Kidney (tissue), 14 donors: ENCODE measurements around the gene CXCR4. TPM values are rescaled to one million over a fixed set of nuclear protein-coding genes. Genes with fewer than 3 reads are reported as not detected.
A peak's percentile ranks its signal among the peaks of the same experiment; 100 is the strongest.

Experiments
- DNase-seq, 5 donors: peaks; one replicate each; pipeline ENCODE4 v3.0.0-alpha.2; 2013 to 2020
- FAIRE-seq: peaks from 2 replicates; lab custom pipeline; 2012; peaks lifted over from hg19 to GRCh38; lab: Jason Lieb, UNC
- H3K27ac ChIP-seq, 2 donors: one replicate each; pipeline ENCODE4 v1.7.0; 2013; ENCODE audit warnings: low read depth in 2 of 2, low read length in 2 of 2, inconsistent platforms in 1 of 2
- H3K27me3 ChIP-seq: one replicate; pipeline ENCODE4 v1.7.1; 2013; ENCODE audit warnings: low read length, inconsistent platforms; ENCODE audit not compliant: control insufficient read depth, insufficient read depth
- H3K36me3 ChIP-seq, 3 donors: one replicate each; pipeline versions ENCODE4 v1.7.0 to v1.7.1; 2013; ENCODE audit warnings: low read length in 3 of 3, control low read depth in 1 of 3, inconsistent platforms in 1 of 3; ENCODE audit not compliant: insufficient read depth in 3 of 3, control insufficient read depth in 2 of 3
- H3K4me1 ChIP-seq, 3 donors: one replicate each; pipeline versions ENCODE4 v1.7.0 to v1.7.1; 2013; ENCODE audit warnings: low read length in 3 of 3, inconsistent platforms in 1 of 3, low read depth in 1 of 3; ENCODE audit not compliant: control insufficient read depth in 2 of 3, insufficient read depth in 2 of 3
- H3K4me3 ChIP-seq, 3 donors: one replicate each; pipeline versions ENCODE4 v1.7.0 to v1.8.1; 2013; ENCODE audit warnings: low read length in 3 of 3, control low read depth in 1 of 3, inconsistent platforms in 1 of 3
- H3K9ac ChIP-seq, 3 donors: one replicate each; pipeline versions ENCODE4 v1.7.0 to v1.7.1; 2013; ENCODE audit warnings: low read length in 3 of 3, control low read depth in 1 of 3, inconsistent platforms in 1 of 3
- H3K9me3 ChIP-seq, 3 donors: one replicate each; pipeline versions ENCODE4 v1.7.0 to v1.7.1; 2013; ENCODE audit warnings: low read length in 3 of 3, control low read depth in 1 of 3, inconsistent platforms in 1 of 3; ENCODE audit not compliant: control insufficient read depth in 2 of 3, insufficient read depth in 1 of 3
- intact Hi-C: fragments of 100-400 bp; cut with DNase I; formaldehyde crosslinking; loops from one replicate; pipeline ENCODE4 v1.11.1; 2022
- polyA plus RNA-seq: library from polyadenylated mRNA; stranded (reverse); fragments of 350-450 nt; fragmentation: Illumina TruSeq; extraction: RNeasy Lipid Tissue Mini Kit (QIAGEN cat#74804); gene quantifications from one replicate; pipeline ENCODE4 v1.2.3, GENCODE V29; 2014; ENCODE audit warnings: low read depth, low replicate concordance; ENCODE audit not compliant: insufficient read depth
- total RNA-seq: library from RNA; stranded (reverse); fragmentation: NEBNext Ultra II Directional; extraction: Animal tissue kit (Norgen Biotek cat#: 25700); gene quantifications from one replicate; pipeline ENCODE4 v1.2.1, GENCODE V29; 2021
- TF ChIP-seq, protein P1 (sequence below): IDR thresholded peaks from 3 replicates; pipeline ENCODE4 v1.5.1; 2012; ENCODE audit warnings: mild to moderate bottlenecking, moderate library complexity, borderline replicate concordance; ENCODE audit not compliant: insufficient read depth; ENCODE audit errors: extremely low read depth
- donor health status: control.
- donor health status: control.
- donor health status: control.
- donor health status: control.
- donor health status: control.
- donor health status: DM: yes; HTN: yes; CAD: no.
- donor health status: Normal renal cell carcinoma (clear cell type).

Gene CXCR4
- total and polyA plus RNA-seq, 2 donors from 2014 or later = 9.5 to 51.9 TPM

DNA sequence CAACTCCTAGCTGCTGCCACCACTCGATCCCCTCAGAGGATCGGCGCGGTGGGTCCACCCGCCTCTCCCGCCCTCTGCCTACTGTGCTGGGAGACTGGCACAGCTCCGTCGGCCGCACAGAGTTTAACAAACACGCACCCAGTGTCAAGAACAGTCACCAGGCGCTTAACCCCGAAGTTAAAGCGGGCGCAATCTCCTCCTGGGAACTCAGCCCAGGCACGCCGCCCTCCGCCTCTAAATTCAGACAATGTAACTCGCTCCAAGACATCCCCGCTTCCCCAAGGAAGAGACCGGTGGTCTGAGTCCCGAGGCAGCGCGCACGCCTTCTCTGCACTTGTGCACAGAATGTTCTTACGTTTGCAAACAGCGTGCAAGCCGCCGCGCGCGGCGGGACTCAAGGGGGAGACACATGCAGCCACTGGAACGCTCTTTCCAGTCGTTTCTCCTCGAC, 533 bp downstream of the CXCR4 start:
- intact Hi-C loops = no loop called here
- DNase-seq (peak; percentile 62 to 89 (median 72)), FAIRE-seq (no peak)
- H3K4me1 ChIP-seq = peaks cover 0 to 11% (median 6%) of the 10 kb centered on the region in 3 donors
- H3K9me3 ChIP-seq = no peaks in the 10 kb centered on the region
- peaks cover 0 to 4% (median 2%) of the 10 kb centered on the region in 3 donors for H3K36me3 ChIP-seq
- H3K9ac ChIP-seq = peak overlapping the region in 1 of 3 donors; percentile 16
- TF ChIP-seq, protein P1, sequence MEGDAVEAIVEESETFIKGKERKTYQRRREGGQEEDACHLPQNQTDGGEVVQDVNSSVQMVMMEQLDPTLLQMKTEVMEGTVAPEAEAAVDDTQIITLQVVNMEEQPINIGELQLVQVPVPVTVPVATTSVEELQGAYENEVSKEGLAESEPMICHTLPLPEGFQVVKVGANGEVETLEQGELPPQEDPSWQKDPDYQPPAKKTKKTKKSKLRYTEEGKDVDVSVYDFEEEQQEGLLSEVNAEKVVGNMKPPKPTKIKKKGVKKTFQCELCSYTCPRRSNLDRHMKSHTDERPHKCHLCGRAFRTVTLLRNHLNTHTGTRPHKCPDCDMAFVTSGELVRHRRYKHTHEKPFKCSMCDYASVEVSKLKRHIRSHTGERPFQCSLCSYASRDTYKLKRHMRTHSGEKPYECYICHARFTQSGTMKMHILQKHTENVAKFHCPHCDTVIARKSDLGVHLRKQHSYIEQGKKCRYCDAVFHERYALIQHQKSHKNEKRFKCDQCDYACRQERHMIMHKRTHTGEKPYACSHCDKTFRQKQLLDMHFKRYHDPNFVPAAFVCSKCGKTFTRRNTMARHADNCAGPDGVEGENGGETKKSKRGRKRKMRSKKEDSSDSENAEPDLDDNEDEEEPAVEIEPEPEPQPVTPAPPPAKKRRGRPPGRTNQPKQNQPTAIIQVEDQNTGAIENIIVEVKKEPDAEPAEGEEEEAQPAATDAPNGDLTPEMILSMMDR = no peak
- H3K4me3 ChIP-seq = peak overlapping the region; percentile 69 to 74 (median 70)
- H3K27me3 ChIP-seq = peaks cover 5% of the 10 kb centered on the region
- peak overlapping the region in 1 of 2 donors; percentile 81 for H3K27ac ChIP-seq

DNA sequence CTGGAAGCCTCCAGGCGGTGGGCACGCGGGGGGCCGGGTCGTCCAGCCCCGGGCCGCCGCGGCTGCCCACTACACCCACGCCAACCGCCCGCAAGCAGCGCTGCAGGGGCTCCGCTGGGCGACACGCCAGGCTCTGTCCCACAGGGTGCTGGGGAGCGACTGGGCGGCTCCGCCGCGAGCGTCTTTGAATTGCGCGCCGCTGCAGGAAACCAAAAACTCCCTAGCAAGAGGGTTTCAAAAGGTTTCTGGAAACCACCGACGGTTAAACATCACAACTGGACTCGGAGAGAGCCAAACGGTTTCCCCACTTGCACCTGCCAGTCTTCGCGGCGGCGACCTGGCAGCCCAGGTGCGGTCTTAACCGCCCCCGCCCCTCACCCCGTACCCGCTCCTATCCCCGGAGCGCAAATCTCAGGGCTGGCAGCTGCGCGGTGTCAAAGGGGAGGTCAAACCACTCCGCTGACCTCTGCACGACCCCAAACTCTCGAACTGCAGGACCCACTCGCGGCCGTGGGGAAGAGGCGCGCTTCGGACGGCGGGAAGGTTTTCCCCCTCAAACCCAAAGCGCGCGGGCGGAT, 1.0 kb downstream of the CXCR4 start:
- Histone ChIP-seq H3K4me1 (peaks cover 0 to 11% (median 6%) of the 10 kb centered on the region in 3 donors), H3K4me3 (peak overlapping the region; percentile 41 to 74 (median 69)), H3K36me3 (peaks cover 0 to 4% (median 2%) of the 10 kb centered on the region in 3 donors), H3K9ac (peak overlapping the region in 1 of 3 donors; percentile 7), H3K27me3 (peaks cover 5% of the 10 kb centered on the region), H3K27ac (peak overlapping the region in 1 of 2 donors; percentile 81), H3K9me3 (no peaks in the 10 kb centered on the region)
- TF ChIP-seq, protein P1 = no peak
- intact Hi-C loops = no loop called here
- no peak for FAIRE-seq
- DNase-seq = peak in 4 of 5 donors; percentile 41 to 80 (median 54)

DNA sequence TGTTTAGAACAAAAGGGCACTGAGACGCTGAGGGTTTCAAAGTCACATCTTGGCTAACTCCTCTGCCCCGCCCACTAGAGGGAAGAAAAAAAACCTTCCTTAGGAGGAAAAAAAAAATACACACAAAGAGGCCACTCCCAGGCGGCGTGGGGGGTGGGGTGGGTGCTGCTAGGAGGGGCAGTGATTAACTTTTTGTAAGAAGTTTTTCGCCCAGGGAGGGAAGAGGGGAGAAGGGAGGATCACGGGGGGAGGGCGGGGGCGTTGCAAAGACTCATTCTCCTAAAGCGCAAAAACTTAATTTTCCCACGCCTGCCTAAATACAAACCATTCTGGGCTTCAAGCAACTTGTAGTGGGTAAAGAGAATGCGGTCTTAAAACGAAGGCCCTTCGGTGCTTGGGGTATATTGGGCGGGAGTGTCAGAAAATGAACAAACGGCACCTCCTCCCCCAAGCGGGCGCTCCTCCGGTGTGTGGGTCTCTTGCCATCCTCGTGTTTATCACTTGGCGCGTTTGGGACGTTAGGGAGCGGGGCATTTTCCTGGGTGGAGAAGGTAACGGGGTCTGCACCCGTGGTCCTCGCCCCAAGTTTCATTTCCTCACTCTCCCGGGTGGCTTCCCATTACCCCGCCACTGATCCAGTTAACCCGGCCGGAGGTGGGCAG, 1.7 kb downstream of the CXCR4 start:
- peak; percentile 51 to 87 (median 71) for DNase-seq
- Histone ChIP-seq H3K36me3 (peaks cover 0 to 4% (median 2%) of the 10 kb centered on the region in 3 donors), H3K9ac (peak overlapping the region in 1 of 3 donors; percentile 15), H3K9me3 (no peaks in the 10 kb centered on the region), H3K4me3 (peak overlapping the region; percentile 41 to 69 (median 50)), H3K27me3 (peaks cover 5% of the 10 kb centered on the region), H3K27ac (peak overlapping the region in 1 of 2 donors; percentile 0), H3K4me1 (peaks cover 0 to 11% (median 6%) of the 10 kb centered on the region in 3 donors)
- no peak for FAIRE-seq
- intact Hi-C loops = no loop called here
- TF ChIP-seq, protein P1 = no peak
